ENCODE measurements around the gene MAML2.

MAML2 gene

GRCh38 chr11:96339706-96340554 lies 3.1 kb downstream of the MAML2 start:
- DNase-seq (ENCODE audit: low read depth in 1 of 2, low spot score in 1 of 2), result no peak

GRCh38 chr11:96338910-96339705 lies 3.9 kb downstream of the MAML2 start:
- no peak for DNase-seq (ENCODE audit: low read depth in 1 of 2, low spot score in 1 of 2)

- no peak for DNase-seq (ENCODE audit: low read depth in 1 of 2, low spot score in 1 of 2)
Measured at GRCh38 chr11:96337541-96338431, 5.2 kb downstream of the MAML2 start.

GRCh38 chr11:96335388-96335787 lies 7.6 kb downstream of the MAML2 start:
- no peak for DNase-seq (ENCODE audit: low read depth in 1 of 2, low spot score in 1 of 2)

- DNase-seq (ENCODE audit: low read depth in 1 of 2, low spot score in 1 of 2), result no peak
Measured at GRCh38 chr11:96334219-96334618, 8.8 kb downstream of the MAML2 start.

GRCh38 chr11:96333191-96333719 lies 9.7 kb downstream of the MAML2 start:
- DNase-seq (ENCODE audit: low read depth in 1 of 2, low spot score in 1 of 2), result no peak

- no peak for DNase-seq (ENCODE audit: low read depth in 1 of 2, low spot score in 1 of 2)
Measured at GRCh38 chr11:96332126-96332771, 10.7 kb downstream of the MAML2 start.

- no peak for DNase-seq (ENCODE audit: low read depth in 1 of 2, low spot score in 1 of 2)
Measured at GRCh38 chr11:96331699-96332116, 11.3 kb downstream of the MAML2 start.

- DNase-seq (ENCODE audit: low read depth in 1 of 2, low spot score in 1 of 2), result no peak
Measured at GRCh38 chr11:96330511-96330859, 12.5 kb downstream of the MAML2 start.

GRCh38 chr11:96329855-96330510 lies 13.0 kb downstream of the MAML2 start:
- DNase-seq (ENCODE audit: low read depth in 1 of 2, low spot score in 1 of 2), result no peak

- DNase-seq (ENCODE audit: low read depth in 1 of 2, low spot score in 1 of 2), result no peak
Measured at GRCh38 chr11:96329419-96329818, 13.6 kb downstream of the MAML2 start.

- DNase-seq (ENCODE audit: low read depth in 1 of 2, low spot score in 1 of 2), result no peak
Measured at GRCh38 chr11:96328395-96329010, 14.5 kb downstream of the MAML2 start.

GRCh38 chr11:96326959-96327358 lies 16.0 kb downstream of the MAML2 start:
- DNase-seq (ENCODE audit: low read depth in 1 of 2, low spot score in 1 of 2), result no peak

GRCh38 chr11:96324912-96325311 lies 18.1 kb downstream of the MAML2 start:
- DNase-seq (ENCODE audit: low read depth in 1 of 2, low spot score in 1 of 2), result no peak

- DNase-seq (ENCODE audit: low read depth in 1 of 2, low spot score in 1 of 2), result no peak
Measured at GRCh38 chr11:96323642-96323985, 19.4 kb downstream of the MAML2 start.

- DNase-seq (ENCODE audit: low read depth in 1 of 2, low spot score in 1 of 2), result no peak
Measured at GRCh38 chr11:96322775-96323641, 20.0 kb downstream of the MAML2 start.

GRCh38 chr11:96321091-96321490 lies 21.9 kb downstream of the MAML2 start:
- DNase-seq (ENCODE audit: low read depth in 1 of 2, low spot score in 1 of 2), result no peak

GRCh38 chr11:96319898-96320656 lies 22.9 kb downstream of the MAML2 start:
- DNase-seq (ENCODE audit: low read depth in 1 of 2, low spot score in 1 of 2), result no peak
